HEK293T (cell line): ENCODE data around the gene CXCL1.

ENCODE experiments used
- CTCF ChIA-PET: fragments of 350-600 bp; formaldehyde crosslinking; extraction: SDS; loops from one replicate; lab custom pipeline; 2021; ENCODE audit warnings: antibody characterized with exemption, inconsistent platforms; lab: Yijun Ruan, JAX
- POLR2A ChIA-PET: fragments of 350-600 bp; formaldehyde crosslinking; extraction: SDS; loops from one replicate; lab custom pipeline; 2020; ENCODE audit warnings: antibody characterized with exemption, inconsistent platforms; lab: Yijun Ruan, JAX
- DNase-seq: peaks from one replicate; pipeline ENCODE4 v3.0.0; 2012; ENCODE audit warnings: mixed read lengths; ENCODE audit errors: extremely low spot score
- ARNT ChIP-seq: fragments of 450-650 bp; IDR thresholded peaks from 2 replicates; pipeline ENCODE4 v1.6.1; 2017; ENCODE audit warnings: mild to moderate bottlenecking
- BHLHE40 ChIP-seq: fragments of 450-650 bp; IDR thresholded peaks from 2 replicates; pipeline ENCODE4 v1.6.1; 2016; ENCODE audit warnings: mild to moderate bottlenecking, moderate library complexity, borderline replicate concordance
- CTBP1 ChIP-seq: fragments of 450-650 bp; IDR thresholded peaks from 2 replicates; pipeline ENCODE4 v1.6.1; 2016; ENCODE audit warnings: borderline replicate concordance
- ELF4 ChIP-seq: fragments of 450-650 bp; IDR thresholded peaks from 2 replicates; pipeline ENCODE4 v1.6.1; 2017; ENCODE audit warnings: antibody characterized with exemption
- FOXA1 ChIP-seq: fragments of 450-650 bp; IDR thresholded peaks from 2 replicates; pipeline ENCODE4 v1.6.1; 2016; ENCODE audit warnings: mild to moderate bottlenecking
- FOXK2 ChIP-seq: fragments of 450-650 bp; IDR thresholded peaks from 2 replicates; pipeline ENCODE4 v1.6.1; 2016; ENCODE audit warnings: mild to moderate bottlenecking
- FOXM1 ChIP-seq: fragments of 450-650 bp; IDR thresholded peaks from 2 replicates; pipeline ENCODE4 v1.6.1; 2017; ENCODE audit warnings: mild to moderate bottlenecking, borderline replicate concordance
- HDGF ChIP-seq: fragments of 450-650 bp; IDR thresholded peaks from 2 replicates; pipeline ENCODE4 v1.6.1; 2017; ENCODE audit warnings: antibody characterized with exemption, borderline replicate concordance
- L3MBTL2 ChIP-seq: fragments of 450-650 bp; conservative IDR thresholded peaks from 2 replicates; pipeline ENCODE4 v1.6.1; 2016; ENCODE audit warnings: mild to moderate bottlenecking
- LEF1 ChIP-seq: fragments of 450-650 bp; IDR thresholded peaks from 2 replicates; pipeline ENCODE4 v1.6.1; 2017; ENCODE audit warnings: mild to moderate bottlenecking, borderline replicate concordance
- NFRKB ChIP-seq: fragments of 450-650 bp; IDR thresholded peaks from 2 replicates; pipeline ENCODE4 v1.6.1; 2016; ENCODE audit warnings: mild to moderate bottlenecking, moderate library complexity
- SP1 ChIP-seq: fragments of 450-650 bp; IDR thresholded peaks from 2 replicates; pipeline ENCODE4 v1.6.1; 2017
- SUZ12 ChIP-seq: fragments of 450-650 bp; IDR thresholded peaks from 2 replicates; pipeline ENCODE4 v1.6.1; 2016; ENCODE audit warnings: mild to moderate bottlenecking
- TARDBP ChIP-seq: fragments of 450-650 bp; IDR thresholded peaks from 2 replicates; pipeline ENCODE4 v1.6.1; 2016
- ZNF384 ChIP-seq: fragments of 450-650 bp; IDR thresholded peaks from 2 replicates; pipeline ENCODE4 v1.6.1; 2016
- TF ChIP-seq, protein P1 (sequence below): fragments of 450-650 bp; IDR thresholded peaks from 2 replicates; pipeline ENCODE4 v1.6.1; 2016

The CXCL1 gene

DNA sequence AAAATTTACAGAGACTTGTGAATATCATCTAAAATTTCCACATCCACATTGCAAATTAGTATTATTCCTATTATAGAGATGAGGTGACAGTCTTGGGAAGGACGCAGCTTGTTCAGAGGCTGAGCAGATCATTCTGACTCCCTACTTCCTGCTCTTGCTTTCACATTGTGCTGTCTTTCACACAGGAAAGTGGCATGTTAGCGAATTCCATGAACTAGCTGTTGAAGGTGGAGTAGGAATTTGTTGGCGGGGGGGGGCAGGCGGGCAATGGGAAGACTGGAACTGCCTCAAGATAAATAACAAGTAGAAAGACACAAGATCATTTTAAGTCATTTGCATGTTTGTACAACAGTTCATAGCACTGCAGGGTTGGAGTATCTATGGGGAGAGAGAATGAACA, 13.8 kb upstream of the CXCL1 start:
- ChIA-PET POLR2A (no interaction called here), CTCF (no interaction called here)
- no peak for DNase-seq
- TF ChIP-seq ARNT (no peak), L3MBTL2 (no peak)

DNA sequence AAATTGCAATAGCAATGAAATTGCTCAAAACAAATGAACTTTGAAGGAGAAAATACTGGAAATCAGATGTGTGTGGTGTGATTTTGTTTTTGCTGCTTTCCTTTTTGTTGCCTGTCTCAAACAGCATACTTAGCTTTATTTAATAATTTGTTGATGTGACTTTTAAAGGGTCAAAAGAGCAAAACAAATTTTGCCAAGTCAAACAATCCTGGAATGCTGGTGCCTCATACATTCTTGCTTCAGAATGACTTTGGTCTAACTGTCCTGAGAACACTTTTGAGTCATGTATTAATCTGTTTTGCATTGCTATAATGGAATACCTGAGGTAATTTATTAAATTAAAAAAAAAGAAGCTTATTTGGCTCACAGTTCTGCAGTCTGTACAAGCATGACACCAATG, 12.7 kb upstream of the CXCL1 start:
- no peak for DNase-seq
- ChIA-PET POLR2A (no interaction called here), CTCF (no interaction called here)
- TF ChIP-seq, protein P1, sequence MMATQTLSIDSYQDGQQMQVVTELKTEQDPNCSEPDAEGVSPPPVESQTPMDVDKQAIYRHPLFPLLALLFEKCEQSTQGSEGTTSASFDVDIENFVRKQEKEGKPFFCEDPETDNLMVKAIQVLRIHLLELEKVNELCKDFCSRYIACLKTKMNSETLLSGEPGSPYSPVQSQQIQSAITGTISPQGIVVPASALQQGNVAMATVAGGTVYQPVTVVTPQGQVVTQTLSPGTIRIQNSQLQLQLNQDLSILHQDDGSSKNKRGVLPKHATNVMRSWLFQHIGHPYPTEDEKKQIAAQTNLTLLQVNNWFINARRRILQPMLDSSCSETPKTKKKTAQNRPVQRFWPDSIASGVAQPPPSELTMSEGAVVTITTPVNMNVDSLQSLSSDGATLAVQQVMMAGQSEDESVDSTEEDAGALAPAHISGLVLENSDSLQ, result no peak
- no peak for TF ChIP-seq SP1
- TF ChIP-seq ZNF384, result no peak
- TF ChIP-seq LEF1, result no peak

DNA sequence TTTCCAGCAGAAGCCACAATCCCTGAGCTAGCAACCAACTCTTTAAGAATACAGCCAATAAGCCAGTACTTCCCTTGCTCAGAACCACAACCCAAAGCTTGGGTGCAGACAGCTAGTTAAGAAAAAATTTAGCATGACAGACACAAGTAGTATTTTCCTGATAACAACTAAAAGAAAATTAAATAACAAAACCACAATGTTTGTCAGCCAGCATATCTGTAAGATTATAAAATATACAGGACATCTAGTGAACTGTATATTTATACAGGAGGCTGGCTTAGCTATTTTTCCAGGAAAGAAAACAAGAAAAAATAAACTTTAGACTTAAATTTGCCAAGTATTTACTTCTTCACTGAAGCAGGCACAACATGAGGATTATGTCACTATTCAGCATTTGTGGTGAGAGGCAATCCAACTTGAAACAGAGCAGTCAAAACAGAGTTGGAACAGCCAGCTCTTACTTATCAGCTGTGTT, 9.5 kb upstream of the CXCL1 start:
- no peak for TF ChIP-seq FOXA1
- no peak for TF ChIP-seq ARNT
- no peak for TF ChIP-seq SP1
- TF ChIP-seq SUZ12, result no peak
- TF ChIP-seq L3MBTL2, result no peak
- no peak for TF ChIP-seq CTBP1
- no peak for TF ChIP-seq HDGF
- TF ChIP-seq ZNF384, result no peak
- no peak for TF ChIP-seq NFRKB
- no peak for TF ChIP-seq LEF1
- TF ChIP-seq ELF4, result no peak
- TF ChIP-seq, protein P1, result no peak
- TF ChIP-seq TARDBP, result no peak
- TF ChIP-seq FOXK2, result no peak
- no peak for TF ChIP-seq FOXM1
- TF ChIP-seq BHLHE40, result no peak
- ChIA-PET CTCF (interaction anchor here (0.8 to 1.1 kb wide), 3 partner anchors 8 to 9 kb away, joined by 3 read pairs; partner anchors contain the start of gene CXCL1), POLR2A (no interaction called here)
- DNase-seq, result no peak

DNA sequence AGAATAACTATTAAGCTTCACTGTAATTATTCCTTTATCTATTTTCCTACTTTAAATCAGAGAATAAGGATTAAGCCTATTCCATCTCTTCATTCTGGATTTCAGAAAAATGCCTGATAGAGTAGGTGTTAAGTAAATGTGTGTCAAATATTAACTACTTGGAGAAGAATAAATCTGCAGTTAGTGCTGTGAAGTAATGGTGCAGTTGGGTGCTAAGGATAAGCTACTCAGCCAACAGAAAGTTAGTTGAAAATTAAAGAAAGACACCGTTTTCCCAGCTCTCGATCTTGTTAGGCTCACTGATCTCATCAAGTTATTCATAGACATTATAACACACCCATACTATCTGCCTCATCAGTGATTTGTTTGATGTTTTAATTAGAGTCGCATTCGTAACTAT, 9.0 kb upstream of the CXCL1 start:
- ChIA-PET CTCF (interaction anchor here (0.8 to 1.1 kb wide), 2 partner anchors 9 kb away, joined by 3 read pairs; partner anchors contain the start of gene CXCL1), POLR2A (no interaction called here)
- no peak for TF ChIP-seq ZNF384
- TF ChIP-seq FOXM1, result no peak
- TF ChIP-seq FOXA1, result no peak
- TF ChIP-seq LEF1, result no peak
- no peak for TF ChIP-seq FOXK2
- TF ChIP-seq ELF4, result no peak
- TF ChIP-seq ARNT, result no peak
- TF ChIP-seq CTBP1, result no peak
- TF ChIP-seq L3MBTL2, result no peak
- TF ChIP-seq NFRKB, result no peak
- no peak for TF ChIP-seq BHLHE40
- TF ChIP-seq HDGF, result no peak
- TF ChIP-seq SP1, result no peak
- DNase-seq, result no peak

DNA sequence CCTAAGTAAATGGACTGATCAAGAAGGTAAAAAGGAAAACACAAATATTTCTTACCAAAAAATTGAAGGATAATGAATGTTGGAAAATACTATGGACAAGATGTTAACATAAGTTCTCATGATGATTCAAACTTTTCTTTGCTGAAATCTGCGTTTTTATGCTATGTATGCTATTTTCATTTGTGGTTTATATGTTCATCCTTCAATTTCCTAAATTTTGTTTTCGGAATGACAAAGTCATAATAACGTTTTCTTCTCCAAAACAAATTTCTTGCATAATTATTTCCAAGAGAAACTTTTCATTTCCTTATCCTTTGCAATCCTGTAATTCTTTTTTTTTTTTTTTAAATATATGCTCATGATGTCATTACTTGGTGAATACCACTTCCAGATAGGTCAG, 8.3 kb upstream of the CXCL1 start:
- ChIA-PET CTCF (no interaction called here), POLR2A (no interaction called here)
- DNase-seq, result no peak
- no peak for TF ChIP-seq HDGF

DNA sequence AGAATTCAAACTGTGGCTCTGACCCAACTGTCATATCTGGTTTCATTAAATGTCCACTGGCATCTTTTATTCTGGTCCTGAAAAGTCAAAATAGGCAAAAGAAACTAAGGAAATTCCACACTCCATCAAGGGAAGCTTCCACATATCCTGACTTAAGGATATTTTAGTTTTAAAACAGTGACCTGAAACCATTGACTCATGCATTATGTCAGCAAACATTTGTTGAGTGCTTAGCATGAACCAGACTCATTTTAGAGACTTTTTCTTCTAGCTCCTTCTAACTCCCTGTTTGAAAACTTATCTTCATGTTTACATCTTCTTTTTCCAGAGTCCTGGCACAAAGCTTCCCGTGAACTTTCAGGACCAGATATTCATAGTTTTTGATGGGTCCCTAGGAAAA, 6.9 kb upstream of the CXCL1 start:
- CTCF ChIA-PET, result no interaction called here
- DNase-seq, result no peak
- POLR2A ChIA-PET, result no interaction called here
- TF ChIP-seq TARDBP, result no peak
- TF ChIP-seq FOXK2, result no peak
- TF ChIP-seq CTBP1, result no peak
- no peak for TF ChIP-seq HDGF
- no peak for TF ChIP-seq SUZ12
- no peak for TF ChIP-seq LEF1

DNA sequence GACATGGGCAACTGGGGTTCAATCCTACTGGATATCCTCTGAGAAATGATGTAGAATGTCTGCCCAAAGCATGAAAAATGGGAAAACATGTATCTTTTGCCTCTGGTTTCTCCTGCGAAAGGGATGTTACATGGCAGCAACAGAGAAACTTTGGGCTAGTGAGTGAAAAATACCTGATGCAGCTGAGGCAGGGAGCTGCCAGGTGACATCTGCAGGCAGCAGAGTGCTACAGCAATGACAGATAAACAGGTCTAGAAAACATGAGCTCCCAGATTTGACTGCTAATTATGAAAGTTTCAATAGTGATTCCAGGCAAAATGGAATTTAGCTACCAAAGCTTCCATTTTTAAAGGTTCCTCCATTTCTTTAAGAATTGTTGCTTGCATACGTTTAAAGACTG, 4.8 kb upstream of the CXCL1 start:
- CTCF ChIA-PET, result interaction anchor here (0.5 to 1.0 kb wide), 3 partner anchors 56 to 391 kb away, joined by 3 to 4 read pairs (median 4); no protein-coding TSS in a partner anchor
- peak; percentile 45 for DNase-seq
- POLR2A ChIA-PET, result no interaction called here
- no peak for TF ChIP-seq SP1

DNA sequence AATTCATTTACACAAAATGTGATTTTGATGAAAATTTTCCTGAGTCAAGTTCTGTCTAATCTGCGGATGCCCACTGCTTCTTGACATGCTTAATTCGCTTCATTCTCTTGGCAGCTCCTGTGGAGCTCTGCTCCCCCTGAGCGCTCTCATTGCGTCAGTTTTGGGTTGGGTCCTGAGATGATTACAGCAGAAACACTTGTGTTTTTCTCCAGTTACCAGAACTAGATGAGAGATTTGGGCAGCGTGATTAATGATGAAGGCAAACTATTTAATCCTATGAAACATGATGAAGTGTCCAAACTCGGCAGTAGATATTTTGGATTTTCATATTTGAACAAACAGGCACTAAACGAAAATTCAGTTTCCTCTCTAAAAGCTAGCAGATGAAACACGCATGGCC, 4.2 kb upstream of the CXCL1 start:
- no peak for TF ChIP-seq SP1
- no peak for TF ChIP-seq ARNT
- TF ChIP-seq FOXM1, result no peak
- TF ChIP-seq BHLHE40, result no peak
- TF ChIP-seq FOXA1, result no peak
- no peak for TF ChIP-seq NFRKB
- no peak for TF ChIP-seq LEF1
- TF ChIP-seq, protein P1, result no peak
- no peak for TF ChIP-seq L3MBTL2
- no peak for TF ChIP-seq HDGF
- TF ChIP-seq CTBP1, result no peak
- no peak for TF ChIP-seq ZNF384
- no peak for TF ChIP-seq SUZ12
- TF ChIP-seq TARDBP, result no peak
- no peak for TF ChIP-seq FOXK2
- no peak for TF ChIP-seq ELF4
- POLR2A ChIA-PET, result no interaction called here
- CTCF ChIA-PET, result interaction anchor here (0.5 to 1.0 kb wide), 2 partner anchors 55 to 390 kb away, joined by 4 read pairs; no protein-coding TSS in a partner anchor
- no peak for DNase-seq
